ENCODE results near the gene USP40.

The USP40 gene

GRCh38 chr2:233498126-233498525 is 68.5 kb downstream of the USP40 start:
- DNase-seq (ENCODE audit: low read depth in 3 of 3, low spot score in 1 of 3) = no peak

GRCh38 chr2:233497692-233498091 is 68.9 kb downstream of the USP40 start:
- no peak for DNase-seq (ENCODE audit: low read depth in 3 of 3, low spot score in 1 of 3)

- no peak for DNase-seq (ENCODE audit: low read depth in 3 of 3, low spot score in 1 of 3)
These were observed 70.8 kb downstream of the USP40 start for GRCh38 chr2:233495503-233496496.

- DNase-seq (ENCODE audit: low read depth in 3 of 3, low spot score in 1 of 3) = no peak
These were observed 73.8 kb downstream of the USP40 start for GRCh38 chr2:233492751-233493150.

- no peak for DNase-seq (ENCODE audit: low read depth in 3 of 3, low spot score in 1 of 3)
These were observed 74.5 kb downstream of the USP40 start for GRCh38 chr2:233492078-233492477.

- DNase-seq (ENCODE audit: low read depth in 3 of 3, low spot score in 1 of 3) = no peak
These were observed 75.3 kb downstream of the USP40 start for GRCh38 chr2:233491326-233491725.

GRCh38 chr2:233490831-233491230 is 75.8 kb downstream of the USP40 start:
- DNase-seq (ENCODE audit: low read depth in 3 of 3, low spot score in 1 of 3) = no peak

GRCh38 chr2:233489666-233490065 is 76.9 kb downstream of the USP40 start:
- no peak for DNase-seq (ENCODE audit: low read depth in 3 of 3, low spot score in 1 of 3)

- no peak for DNase-seq (ENCODE audit: low read depth in 3 of 3, low spot score in 1 of 3)
These were observed 77.4 kb downstream of the USP40 start for GRCh38 chr2:233489143-233489542.

GRCh38 chr2:233487748-233488345 is 78.7 kb downstream of the USP40 start:
- no peak for DNase-seq (ENCODE audit: low read depth in 3 of 3, low spot score in 1 of 3)

- no peak for DNase-seq (ENCODE audit: low read depth in 3 of 3, low spot score in 1 of 3)
These were observed 79.6 kb downstream of the USP40 start for GRCh38 chr2:233486778-233487552.

GRCh38 chr2:233486357-233486756 is 80.2 kb downstream of the USP40 start:
- DNase-seq (ENCODE audit: low read depth in 3 of 3, low spot score in 1 of 3) = no peak

- DNase-seq (ENCODE audit: low read depth in 3 of 3, low spot score in 1 of 3) = no peak
These were observed 80.9 kb downstream of the USP40 start for GRCh38 chr2:233485726-233486125.

- DNase-seq (ENCODE audit: low read depth in 3 of 3, low spot score in 1 of 3) = no peak
These were observed 84.0 kb downstream of the USP40 start for GRCh38 chr2:233482616-233483015.

GRCh38 chr2:233481368-233482142 is 85.0 kb downstream of the USP40 start:
- no peak for DNase-seq (ENCODE audit: low read depth in 3 of 3, low spot score in 1 of 3)

- no peak for DNase-seq (ENCODE audit: low read depth in 3 of 3, low spot score in 1 of 3)
These were observed 85.9 kb downstream of the USP40 start for GRCh38 chr2:233480490-233481202.

- no peak for DNase-seq (ENCODE audit: low read depth in 3 of 3, low spot score in 1 of 3)
These were observed 86.7 kb downstream of the USP40 start for GRCh38 chr2:233479616-233480489.

GRCh38 chr2:233477548-233478433 is 88.8 kb downstream of the USP40 start:
- no peak for DNase-seq (ENCODE audit: low read depth in 3 of 3, low spot score in 1 of 3)

All from stimulated activated CD4-positive, alpha-beta T cell treated with anti-CD3 and anti-CD28 coated beads, TNF-alpha, amount 100 ng/mL, for 1 hour (primary cell).